HG02642 (cell line): ENCODE results near the gene XXYLT1.

ENCODE experiments used
- ATAC-seq: cut with Tn5 transposase; IDR thresholded peaks from one replicate; pipeline ENCODE4 v1.9.1; 2021; ENCODE audit warnings: mild to moderate bottlenecking; ENCODE audit not compliant: unreplicated experiment, poor library complexity

Gene XXYLT1

GRCh38 chr3:195251336-195252065, 19.5 kb downstream of the XXYLT1 start:
- ATAC-seq: no peak

- ATAC-seq: no peak
Measured at GRCh38 chr3:195250473-195251251, 20.3 kb downstream of the XXYLT1 start.

- no peak for ATAC-seq
Measured at GRCh38 chr3:195249858-195250464, 21.0 kb downstream of the XXYLT1 start.

GRCh38 chr3:195249057-195249770, 21.7 kb downstream of the XXYLT1 start:
- ATAC-seq: no peak

- ATAC-seq: no peak
Measured at GRCh38 chr3:195248281-195248680, 22.7 kb downstream of the XXYLT1 start.

- ATAC-seq: no peak
Measured at GRCh38 chr3:195247863-195248189, 23.1 kb downstream of the XXYLT1 start.

GRCh38 chr3:195247086-195247862, 23.7 kb downstream of the XXYLT1 start:
- no peak for ATAC-seq

- ATAC-seq: no peak
Measured at GRCh38 chr3:195246581-195246995, 24.4 kb downstream of the XXYLT1 start.

- no peak for ATAC-seq
Measured at GRCh38 chr3:195245531-195245951, 25.4 kb downstream of the XXYLT1 start.

- no peak for ATAC-seq
Measured at GRCh38 chr3:195241592-195242355, 29.2 kb downstream of the XXYLT1 start.

- ATAC-seq: no peak
Measured at GRCh38 chr3:195240939-195241338, 30.0 kb downstream of the XXYLT1 start.

GRCh38 chr3:195240171-195240701, 30.7 kb downstream of the XXYLT1 start:
- no peak for ATAC-seq

GRCh38 chr3:195239121-195239520, 31.8 kb downstream of the XXYLT1 start:
- ATAC-seq: no peak

GRCh38 chr3:195238586-195239118, 32.3 kb downstream of the XXYLT1 start:
- ATAC-seq: no peak

GRCh38 chr3:195238081-195238571, 32.8 kb downstream of the XXYLT1 start:
- ATAC-seq: no peak

GRCh38 chr3:195236801-195237570, 34.0 kb downstream of the XXYLT1 start:
- ATAC-seq: no peak

- ATAC-seq: no peak
Measured at GRCh38 chr3:195236076-195236798, 34.7 kb downstream of the XXYLT1 start.
